SU-DHL-6 (cell line): ENCODE results near the gene ADAM10.

Experiments
- H2AFZ ChIP-seq: fragments of 200-600 bp; sonication (generic); 2 replicates; pipeline ENCODE4 v1.6.1; 2014; ENCODE audit warnings: low read depth, mild to moderate bottlenecking, moderate library complexity, mixed read lengths, antibody characterized with exemption, low read length; ENCODE audit not compliant: severe bottlenecking
- H3F3A ChIP-seq: fragments of 200-600 bp; shearing (Covaris generic); 2 replicates; pipeline ENCODE4 v1.6.0; 2016; ENCODE audit warnings: antibody characterized with exemption, mild to moderate bottlenecking; ENCODE audit not compliant: insufficient read depth
- H3K27ac ChIP-seq: fragments of 200-600 bp; sonication (generic); 2 replicates; pipeline ENCODE4 v1.5.1; 2016; ENCODE audit warnings: low read depth, mild to moderate bottlenecking, low read length, moderate library complexity, mixed read lengths
- H3K27me3 ChIP-seq: fragments of 200-600 bp; sonication (generic), shearing (Covaris generic); 2 replicates; pipeline ENCODE4 v1.6.0; 2014; ENCODE audit warnings: mild to moderate bottlenecking, low read length
- H3K36me3 ChIP-seq: fragments of 200-600 bp; sonication (generic); 2 replicates; pipeline ENCODE4 v1.6.1; 2014; ENCODE audit warnings: mild to moderate bottlenecking, low read length, mixed read lengths
- H3K4me2 ChIP-seq: fragments of 300-600, 200-600 bp; shearing (Covaris generic), sonication (generic); 2 replicates; pipeline ENCODE4 v1.6.0; 2014; ENCODE audit warnings: low read length, low read depth, mild to moderate bottlenecking; ENCODE audit not compliant: poor library complexity, severe bottlenecking
- H3K4me3 ChIP-seq: fragments of 200-600 bp; sonication (generic); 2 replicates; pipeline ENCODE4 v1.5.1; 2014; ENCODE audit warnings: antibody characterized with exemption, low read length, mild to moderate bottlenecking, mixed read lengths; ENCODE audit not compliant: insufficient read depth, poor library complexity, severe bottlenecking
- H3K79me2 ChIP-seq: fragments of 200-600 bp; sonication (generic); 2 replicates; pipeline ENCODE4 v1.6.1; 2014; ENCODE audit warnings: mild to moderate bottlenecking, low read length, moderate library complexity; ENCODE audit not compliant: insufficient read depth
- H3K9ac ChIP-seq: fragments of 200-600 bp; sonication (generic); 2 replicates; pipeline ENCODE4 v1.7.0; 2014; ENCODE audit warnings: mild to moderate bottlenecking, low read length
- H3K9me2 ChIP-seq: fragments of 200-600 bp; sonication (generic); replicated peaks from 2 replicates; pipeline ENCODE4 v1.6.1; 2014; ENCODE audit warnings: low read length; ENCODE audit not compliant: insufficient read depth
- H3K9me3 ChIP-seq: fragments of 200-600 bp; sonication (generic); 2 replicates; pipeline ENCODE4 v1.6.1; 2014; ENCODE audit warnings: low read length, mixed read lengths; ENCODE audit not compliant: insufficient read depth
- H4K20me1 ChIP-seq: fragments of 200-600 bp; sonication (generic); 2 replicates; pipeline ENCODE4 v1.6.1; 2014; ENCODE audit warnings: low read depth, mild to moderate bottlenecking, antibody characterized with exemption, low read length, moderate library complexity, mixed read lengths
- EZH2phosphoT487 ChIP-seq: fragments of 200-600 bp; sonication (generic), shearing (Covaris generic); conservative IDR thresholded peaks from 2 replicates; pipeline ENCODE4 v1.6.1; 2018; ENCODE audit warnings: mild to moderate bottlenecking, antibody characterized with exemption, low read length, moderate library complexity, mixed read lengths
- TF ChIP-seq, protein P1 (sequence below): fragments of 200-600 bp; sonication (generic); IDR thresholded peaks from one replicate; pipeline ENCODE4 v1.5.1; 2017; ENCODE audit warnings: antibody characterized with exemption, mild to moderate bottlenecking, low read length, moderate library complexity; ENCODE audit not compliant: insufficient read depth, poor library complexity, severe bottlenecking

ADAM10 gene

DNA sequence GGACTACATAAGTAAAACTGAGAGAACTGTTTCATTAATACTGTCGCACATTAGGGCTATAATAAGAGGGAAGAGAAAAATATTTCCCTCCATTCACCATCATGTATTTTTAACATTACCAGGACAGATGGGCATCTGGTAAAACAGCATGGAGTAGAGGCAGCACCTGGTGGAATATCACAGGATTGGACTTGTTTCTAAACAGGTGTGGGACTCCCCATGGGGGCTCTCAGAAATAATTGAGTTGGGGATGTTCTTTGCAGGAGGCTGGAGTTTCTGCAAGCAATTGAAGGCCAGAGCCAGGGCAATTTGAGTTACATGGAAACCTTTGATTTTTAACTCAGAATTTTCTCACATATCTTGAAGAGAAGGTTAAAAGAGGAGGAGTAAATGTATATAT, 13.2 kb upstream of the ADAM10 start:
- Histone ChIP-seq H3K27ac (no peak overlapping the region), H3K9ac (no peak overlapping the region), H3K27me3 (no peaks in the 10 kb centered on the region), H2AFZ (no peak overlapping the region), H3K4me3 (no peak overlapping the region), H3K36me3 (0 out of 2 replicates have a peak, but pooled peaks cover 7% of the 10 kb centered on the region), H3K4me2 (no peak overlapping the region), H4K20me1 (no peaks in the 10 kb centered on the region), H3K9me2 (no peaks in the 10 kb centered on the region), H3K79me2 (no peaks in the 10 kb centered on the region), H3F3A (no peaks in the 10 kb centered on the region), H3K9me3 (peaks cover 9% of the 10 kb centered on the region)
- no peak for TF ChIP-seq EZH2phosphoT487
- TF ChIP-seq, protein P1, sequence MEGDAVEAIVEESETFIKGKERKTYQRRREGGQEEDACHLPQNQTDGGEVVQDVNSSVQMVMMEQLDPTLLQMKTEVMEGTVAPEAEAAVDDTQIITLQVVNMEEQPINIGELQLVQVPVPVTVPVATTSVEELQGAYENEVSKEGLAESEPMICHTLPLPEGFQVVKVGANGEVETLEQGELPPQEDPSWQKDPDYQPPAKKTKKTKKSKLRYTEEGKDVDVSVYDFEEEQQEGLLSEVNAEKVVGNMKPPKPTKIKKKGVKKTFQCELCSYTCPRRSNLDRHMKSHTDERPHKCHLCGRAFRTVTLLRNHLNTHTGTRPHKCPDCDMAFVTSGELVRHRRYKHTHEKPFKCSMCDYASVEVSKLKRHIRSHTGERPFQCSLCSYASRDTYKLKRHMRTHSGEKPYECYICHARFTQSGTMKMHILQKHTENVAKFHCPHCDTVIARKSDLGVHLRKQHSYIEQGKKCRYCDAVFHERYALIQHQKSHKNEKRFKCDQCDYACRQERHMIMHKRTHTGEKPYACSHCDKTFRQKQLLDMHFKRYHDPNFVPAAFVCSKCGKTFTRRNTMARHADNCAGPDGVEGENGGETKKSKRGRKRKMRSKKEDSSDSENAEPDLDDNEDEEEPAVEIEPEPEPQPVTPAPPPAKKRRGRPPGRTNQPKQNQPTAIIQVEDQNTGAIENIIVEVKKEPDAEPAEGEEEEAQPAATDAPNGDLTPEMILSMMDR = no peak

DNA sequence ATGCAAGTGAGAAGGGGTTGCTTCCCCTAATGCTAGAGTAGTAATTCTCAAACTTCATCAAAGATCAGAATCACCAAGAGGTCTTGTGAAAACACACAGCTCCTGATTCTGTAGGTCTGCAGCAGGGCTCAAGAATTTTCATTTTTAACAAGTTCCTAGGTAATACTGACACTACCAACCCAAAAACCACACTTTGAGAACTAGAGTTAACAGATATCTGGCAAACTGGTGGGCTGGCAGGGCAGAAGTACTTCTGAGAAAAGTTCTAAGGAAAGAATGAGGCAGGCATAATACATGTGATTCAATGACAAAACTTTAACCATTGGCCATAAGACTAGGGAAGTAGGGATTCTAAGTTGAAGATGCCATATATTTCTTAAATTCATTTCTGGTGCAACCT, 12.8 kb upstream of the ADAM10 start:
- Histone ChIP-seq H3K9me3 (peaks cover 9% of the 10 kb centered on the region), H2AFZ (no peak overlapping the region), H3K9me2 (no peaks in the 10 kb centered on the region), H3K27ac (no peak overlapping the region), H3K79me2 (no peaks in the 10 kb centered on the region), H3K4me3 (no peak overlapping the region), H3K27me3 (no peaks in the 10 kb centered on the region), H3K36me3 (0 out of 2 replicates have a peak, but pooled peaks cover 7% of the 10 kb centered on the region), H3F3A (no peaks in the 10 kb centered on the region), H3K4me2 (no peak overlapping the region), H4K20me1 (no peaks in the 10 kb centered on the region), H3K9ac (no peak overlapping the region)
- no peak for TF ChIP-seq EZH2phosphoT487
- TF ChIP-seq, protein P1 = no peak

DNA sequence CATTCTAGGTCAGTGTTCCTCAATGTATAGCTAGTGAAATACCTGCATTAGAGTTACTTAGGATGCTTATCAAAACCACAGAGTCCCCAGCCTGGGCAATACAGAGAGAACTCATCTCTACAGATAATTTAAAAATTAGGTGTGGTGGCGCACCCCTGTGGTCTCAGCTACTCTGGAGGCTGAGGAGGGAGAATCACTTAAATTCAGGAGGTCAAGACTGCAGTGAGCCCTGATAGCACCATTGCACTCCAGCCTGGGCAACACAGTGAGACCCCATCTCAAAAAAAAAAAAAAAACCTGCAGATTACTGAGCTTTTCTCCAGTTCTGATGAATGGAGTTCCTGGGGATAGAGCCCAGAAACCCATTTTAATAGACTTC, 11.5 kb upstream of the ADAM10 start:
- Histone ChIP-seq H3K4me2 (no peak overlapping the region), H4K20me1 (no peaks in the 10 kb centered on the region), H3K36me3 (0 out of 2 replicates have a peak, but pooled peaks cover 7% of the 10 kb centered on the region), H3F3A (no peaks in the 10 kb centered on the region), H3K9me2 (no peaks in the 10 kb centered on the region), H3K79me2 (no peaks in the 10 kb centered on the region), H3K9me3 (peaks cover 9% of the 10 kb centered on the region), H3K4me3 (no peak overlapping the region), H3K9ac (no peak overlapping the region), H3K27me3 (no peaks in the 10 kb centered on the region), H2AFZ (no peak overlapping the region), H3K27ac (no peak overlapping the region)
- no peak for TF ChIP-seq EZH2phosphoT487
- TF ChIP-seq, protein P1 = no peak
